Astrocyte of the spinal cord (primary cell): Measurements from ENCODE around the gene KATNB1.

Source experiments
- DNase-seq: peaks from one replicate; pipeline ENCODE4 v3.0.0; 2011; ENCODE audit warnings: low read depth, low spot score
- H3K4me3 ChIP-seq: 2 replicates; pipeline ENCODE4 v1.5.1; 2011; ENCODE audit warnings: low read depth, mild to moderate bottlenecking, low read length, moderate library complexity
- CTCF ChIP-seq: IDR thresholded peaks from 2 replicates; pipeline ENCODE4 v1.5.1; 2012; ENCODE audit warnings: low read depth, mild to moderate bottlenecking, low read length, inconsistent platforms
- in situ Hi-C: cut with HindIII; loops from 2 replicates; pipeline ENCODE4 v1.10.0; 2017; ENCODE audit warnings: low sequenced_read_pairs

The KATNB1 gene

GRCh38 chr16:57747091-57747490 is 11.5 kb downstream of the KATNB1 start:
- no peak overlapping the region for H3K4me3 ChIP-seq
- no peak for TF ChIP-seq CTCF
- DNase-seq: no peak
- in situ Hi-C loops: no loop called here

- no peak for DNase-seq
- H3K4me3 ChIP-seq: no peak overlapping the region
- no peak for TF ChIP-seq CTCF
- in situ Hi-C loops: no loop called here
Measured at GRCh38 chr16:57747496-57747895, 11.9 kb downstream of the KATNB1 start.

GRCh38 chr16:57747996-57748395 is 12.4 kb downstream of the KATNB1 start:
- H3K4me3 ChIP-seq: no peak overlapping the region
- TF ChIP-seq CTCF: no peak
- no peak for DNase-seq
- in situ Hi-C loops: no loop called here

GRCh38 chr16:57748596-57748995 is 13.0 kb downstream of the KATNB1 start:
- no peak overlapping the region for H3K4me3 ChIP-seq
- DNase-seq: no peak
- no peak for TF ChIP-seq CTCF
- in situ Hi-C loops: no loop called here

GRCh38 chr16:57749101-57749692 is 13.6 kb downstream of the KATNB1 start:
- DNase-seq: no peak
- in situ Hi-C loops: no loop called here
- no peak for TF ChIP-seq CTCF
- no peak overlapping the region for H3K4me3 ChIP-seq

- H3K4me3 ChIP-seq: no peak overlapping the region
- in situ Hi-C loops: no loop called here
- no peak for TF ChIP-seq CTCF
- DNase-seq: no peak
Measured at GRCh38 chr16:57749856-57750452, 14.4 kb downstream of the KATNB1 start.
